Natural killer cell (primary cell): Measurements from ENCODE around the gene ABHD17A. TPM values are rescaled to one million over a fixed set of nuclear protein-coding genes. Genes with fewer than 3 reads are reported as not detected.
A peak's percentile ranks its signal among the peaks of the same experiment; 100 is the strongest.

Source experiments
- ATAC-seq, 3 donors: fragments of 150-1000 bp in 2 of 3; fragments of 200-7000 bp in 1 of 3; cut with Tn5 transposase; 1 replicate in 1 of 3; 2 replicates in 2 of 3; pipeline ENCODE4 v1.10.0; 2021; ENCODE audit warnings: mild to moderate bottlenecking in 2 of 3, moderate library complexity in 2 of 3
- DNase-seq, 2 donors: peaks; one replicate each; pipeline versions ENCODE4 v3.0.0 to v3.0.0-alpha.2; 2013 to 2021; ENCODE audit warnings: mixed read lengths in 1 of 2
- H3K27ac ChIP-seq: one replicate; pipeline ENCODE4 v1.5.1; 2013; ENCODE audit warnings: mild to moderate bottlenecking, low read length
- H3K27me3 ChIP-seq: one replicate; pipeline ENCODE4 v1.6.1; 2013; ENCODE audit warnings: low read length; ENCODE audit not compliant: control insufficient read depth, insufficient read depth
- H3K36me3 ChIP-seq: one replicate; pipeline ENCODE4 v1.6.1; 2013; ENCODE audit warnings: low read length; ENCODE audit not compliant: control insufficient read depth, insufficient read depth
- H3K4me1 ChIP-seq: one replicate; pipeline ENCODE4 v1.6.1; 2013; ENCODE audit warnings: low read length; ENCODE audit not compliant: control insufficient read depth, insufficient read depth
- H3K4me3 ChIP-seq: one replicate; pipeline ENCODE4 v1.5.1; 2013; ENCODE audit warnings: low read length
- H3K9me3 ChIP-seq: one replicate; pipeline ENCODE4 v1.6.1; 2013; ENCODE audit warnings: low read length; ENCODE audit not compliant: control insufficient read depth, insufficient read depth
- H3K27ac Mint-ChIP-seq, 2 donors: one replicate each; pipeline ENCODE4 v1.8.0; 2022; ENCODE audit warnings: mild to moderate bottlenecking in 2 of 2, mixed read lengths in 2 of 2, moderate library complexity in 1 of 2
- H3K27me3 Mint-ChIP-seq, 2 donors: one replicate each; pipeline ENCODE4 v1.8.0; 2022; ENCODE audit warnings: low read depth in 2 of 2, mixed read lengths in 2 of 2
- H3K36me3 Mint-ChIP-seq: one replicate; pipeline ENCODE4 v1.8.0; 2022; ENCODE audit warnings: mixed read lengths
- H3K4me1 Mint-ChIP-seq, 2 donors: one replicate each; pipeline ENCODE4 v1.8.0; 2022; ENCODE audit warnings: mixed read lengths in 2 of 2
- H3K4me3 Mint-ChIP-seq: one replicate; pipeline ENCODE4 v1.8.0; 2022; ENCODE audit warnings: mild to moderate bottlenecking, moderate library complexity, mixed read lengths
- H3K9me3 Mint-ChIP-seq, 2 donors: one replicate each; pipeline ENCODE4 v1.8.0; 2022; ENCODE audit warnings: mixed read lengths in 2 of 2
- WGBS: methylation state at CpG from one replicate; pipeline ENCODE4 v1.1.7; 2013; ENCODE audit warnings: missing lambda C conversion rate; ENCODE audit not compliant: insufficient coverage; 5-methylcytosine and 5-hydroxymethylcytosine counted together
- intact Hi-C: fragments of 100-400 bp; cut with micrococcal nuclease; formaldehyde crosslinking; loops from one replicate; pipeline ENCODE4 v1.14.2; 2022
- total RNA-seq, 4 donors: library from RNA; stranded (reverse); fragments of 120-200 nt in 1 of 4; gene quantifications; one replicate each; pipeline versions ENCODE4 v1.2.3 to v1.2.4, GENCODE V29; 2013 to 2022
- TF ChIP-seq, protein P1 (sequence below): fragments of 200-600 bp; IDR thresholded peaks from one replicate; pipeline ENCODE4 v1.8.0; 2022; ENCODE audit warnings: antibody characterized with exemption

ABHD17A gene
- total RNA-seq, 3 donors from 2014 or later (not counting 1 experiment from before 2014, with no cell fraction given) = 554 to 652 (median 608) TPM

DNA sequence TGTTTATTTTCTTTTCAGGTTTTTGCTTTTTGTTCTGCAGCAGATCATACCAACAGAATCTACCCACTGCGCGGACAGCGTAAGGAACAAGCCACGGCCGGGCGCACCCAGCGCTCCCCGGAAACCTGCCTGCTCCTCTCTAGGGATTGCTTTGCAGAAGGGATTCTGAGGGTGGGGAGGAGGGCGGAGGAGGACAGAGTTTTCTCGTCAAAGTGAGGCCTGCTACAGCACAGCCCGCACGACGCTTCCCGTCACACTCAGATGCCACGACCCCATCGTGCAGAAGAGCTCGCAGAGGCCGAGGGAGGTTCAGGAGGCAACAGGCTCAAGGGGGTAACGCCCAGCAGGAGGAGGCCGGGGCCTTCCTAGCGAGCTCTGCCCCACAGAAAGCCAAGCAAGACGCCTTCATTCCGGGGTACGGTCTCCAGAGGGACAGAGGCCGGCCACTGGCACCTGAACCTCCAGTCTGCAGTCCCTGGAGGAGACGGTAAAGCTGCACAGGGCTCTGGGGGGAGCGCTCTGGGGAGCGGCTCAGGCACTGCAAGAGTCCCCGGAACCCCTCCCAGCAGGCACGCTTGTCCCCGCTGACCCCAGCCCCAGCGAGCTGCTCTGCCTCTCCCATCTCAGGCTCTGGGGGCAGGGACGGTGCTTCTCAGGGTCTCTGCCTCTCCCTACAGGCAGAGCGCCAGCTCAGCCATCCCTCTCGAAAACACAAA lies 43.9 kb downstream of the ABHD17A start:
- Mint-ChIP-seq H3K36me3 (no peaks in the 10 kb centered on the region), H3K4me1 (peaks cover 26 to 66% of the 10 kb centered on the region in 2 donors), H3K27ac (peak overlapping the region in 1 of 2 donors; percentile 43), H3K4me3 (no peak overlapping the region), H3K9me3 (no peaks in the 10 kb centered on the region), H3K27me3 (no peaks in the 10 kb centered on the region)
- 91% methylated on average over 35 of the region's 35 CpGs for WGBS
- ATAC-seq = no peak
- no peaks in the 10 kb centered on the region for H3K9me3 ChIP-seq
- TF ChIP-seq, protein P1, sequence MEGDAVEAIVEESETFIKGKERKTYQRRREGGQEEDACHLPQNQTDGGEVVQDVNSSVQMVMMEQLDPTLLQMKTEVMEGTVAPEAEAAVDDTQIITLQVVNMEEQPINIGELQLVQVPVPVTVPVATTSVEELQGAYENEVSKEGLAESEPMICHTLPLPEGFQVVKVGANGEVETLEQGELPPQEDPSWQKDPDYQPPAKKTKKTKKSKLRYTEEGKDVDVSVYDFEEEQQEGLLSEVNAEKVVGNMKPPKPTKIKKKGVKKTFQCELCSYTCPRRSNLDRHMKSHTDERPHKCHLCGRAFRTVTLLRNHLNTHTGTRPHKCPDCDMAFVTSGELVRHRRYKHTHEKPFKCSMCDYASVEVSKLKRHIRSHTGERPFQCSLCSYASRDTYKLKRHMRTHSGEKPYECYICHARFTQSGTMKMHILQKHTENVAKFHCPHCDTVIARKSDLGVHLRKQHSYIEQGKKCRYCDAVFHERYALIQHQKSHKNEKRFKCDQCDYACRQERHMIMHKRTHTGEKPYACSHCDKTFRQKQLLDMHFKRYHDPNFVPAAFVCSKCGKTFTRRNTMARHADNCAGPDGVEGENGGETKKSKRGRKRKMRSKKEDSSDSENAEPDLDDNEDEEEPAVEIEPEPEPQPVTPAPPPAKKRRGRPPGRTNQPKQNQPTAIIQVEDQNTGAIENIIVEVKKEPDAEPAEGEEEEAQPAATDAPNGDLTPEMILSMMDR = no peak
- H3K36me3 ChIP-seq = peaks cover 7% of the 10 kb centered on the region
- H3K27ac ChIP-seq = no peak overlapping the region
- no peak for DNase-seq
- H3K4me3 ChIP-seq = no peak overlapping the region
- no peaks in the 10 kb centered on the region for H3K27me3 ChIP-seq
- intact Hi-C loops = no loop called here
- H3K4me1 ChIP-seq = peaks cover 59% of the 10 kb centered on the region

GRCh38 chr19:1840541-1841115 lies 44.7 kb downstream of the ABHD17A start:
- H3K4me1 ChIP-seq = peaks cover 54% of the 10 kb centered on the region

DNA sequence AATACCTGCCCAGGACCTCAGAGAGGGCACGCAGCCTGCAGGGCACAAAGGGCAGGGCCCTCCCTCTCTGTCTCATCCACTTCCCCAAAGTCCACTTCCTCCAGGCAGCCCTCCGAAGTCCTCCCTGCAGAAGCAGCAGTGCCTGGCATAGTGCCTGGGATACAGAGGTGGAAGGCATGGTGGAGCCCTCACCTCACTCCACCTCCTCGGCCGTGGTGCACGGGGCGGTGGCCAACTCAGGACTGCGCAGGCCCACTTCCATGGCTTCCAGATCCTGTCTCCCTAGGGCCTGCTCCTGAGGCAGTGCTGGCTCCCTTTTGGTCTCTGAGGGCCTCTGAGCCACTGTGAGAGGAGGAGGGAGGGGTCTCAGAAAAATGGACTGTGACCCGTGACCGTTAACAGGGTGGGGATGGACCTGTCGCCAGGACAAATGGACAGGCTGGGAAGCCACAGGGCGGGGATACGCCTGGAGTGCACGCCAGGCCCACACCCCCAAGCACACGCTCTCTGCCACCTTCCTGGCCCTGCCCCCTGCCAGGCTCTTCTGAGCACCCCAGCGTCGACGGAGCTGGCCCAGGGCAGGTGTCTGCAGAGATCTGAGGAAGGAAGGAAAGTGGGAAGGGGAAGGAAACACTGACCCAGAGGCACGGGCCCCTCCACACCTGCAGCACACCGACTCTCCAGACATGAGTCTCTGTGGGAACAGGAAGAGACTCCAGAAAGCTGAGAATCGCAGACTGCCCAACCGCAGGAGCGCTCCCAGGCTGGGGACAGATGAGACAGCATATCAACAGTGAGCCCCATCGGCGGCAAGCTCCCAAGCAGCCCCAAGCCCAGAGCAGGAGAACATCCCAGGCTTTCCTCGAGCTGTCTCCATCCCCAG lies 45.4 kb downstream of the ABHD17A start:
- H3K9me3 ChIP-seq = no peaks in the 10 kb centered on the region
- Mint-ChIP-seq H3K4me1 (peaks cover 16 to 64% of the 10 kb centered on the region in 2 donors), H3K27ac (no peak overlapping the region), H3K36me3 (no peaks in the 10 kb centered on the region), H3K9me3 (no peaks in the 10 kb centered on the region), H3K27me3 (no peaks in the 10 kb centered on the region), H3K4me3 (no peak overlapping the region)
- no peak overlapping the region for H3K4me3 ChIP-seq
- no peak for DNase-seq
- peaks cover 53% of the 10 kb centered on the region for H3K4me1 ChIP-seq
- no peak overlapping the region for H3K27ac ChIP-seq
- no peak for ATAC-seq
- no peaks in the 10 kb centered on the region for H3K27me3 ChIP-seq
- peaks cover 7% of the 10 kb centered on the region for H3K36me3 ChIP-seq
- TF ChIP-seq, protein P1 = no peak
- WGBS = 68% methylated on average over 25 of the region's 25 CpGs
- intact Hi-C loops = no loop called here

More at GRCh38 chr19:1840541-1841115, 44.7 kb downstream of the ABHD17A start:
- DNase-seq (no peak), ATAC-seq (no peak)
- no peaks in the 10 kb centered on the region for H3K9me3 ChIP-seq
- H3K36me3 Mint-ChIP-seq = no peaks in the 10 kb centered on the region
- no peaks in the 10 kb centered on the region for H3K27me3 ChIP-seq
- TF ChIP-seq, protein P1 = no peak
- peaks cover 18 to 65% of the 10 kb centered on the region in 2 donors for H3K4me1 Mint-ChIP-seq
- no peak overlapping the region for H3K27ac ChIP-seq
- H3K27me3 Mint-ChIP-seq = no peaks in the 10 kb centered on the region
- WGBS = 88% methylated on average over 22 of the region's 22 CpGs
- H3K36me3 ChIP-seq = peaks cover 7% of the 10 kb centered on the region
- intact Hi-C loops = no loop called here
- no peak overlapping the region for H3K4me3 Mint-ChIP-seq
- H3K9me3 Mint-ChIP-seq = no peaks in the 10 kb centered on the region
- H3K27ac Mint-ChIP-seq = no peak overlapping the region
- H3K4me3 ChIP-seq = no peak overlapping the region
